Vagina (tissue), 2 donors: Measurements from ENCODE around the gene PRDM4. TPM values are rescaled to one million over a fixed set of nuclear protein-coding genes. Genes with fewer than 3 reads are reported as not detected.

Experiments used
- DNase-seq, 2 donors: peaks; one replicate each; pipeline ENCODE4 v3.0.0-alpha.2; 2017; ENCODE audit errors: extremely low spot score in 2 of 2
- H3K27ac ChIP-seq: fragments of 200-600 bp; sonication (generic); one replicate; pipeline ENCODE4 v1.5.1; 2019
- H3K27me3 ChIP-seq: fragments of 200-600 bp; sonication (generic); one replicate; pipeline ENCODE4 v1.5.1; 2019
- H3K36me3 ChIP-seq, 2 donors: fragments of 200-600 bp; sonication (generic); one replicate each; pipeline ENCODE4 v1.5.1; 2017 to 2019
- H3K4me1 ChIP-seq: fragments of 200-600 bp; sonication (generic); one replicate; pipeline ENCODE4 v1.5.1; 2019
- H3K4me3 ChIP-seq, 2 donors: fragments of 200-600 bp; sonication (generic); 1 replicate in 1 of 2; 2 replicates in 1 of 2; pipeline ENCODE4 v1.5.1; 2016 to 2019
- H3K9me3 ChIP-seq: fragments of 200-600 bp; sonication (generic); one replicate; pipeline ENCODE4 v1.5.1; 2019
- POLR2A ChIP-seq, 2 donors: fragments of 450-650 bp; IDR thresholded peaks; one replicate each; pipeline ENCODE4 v1.6.1; 2017; ENCODE audit warnings: antibody characterized with exemption in 2 of 2, mild to moderate bottlenecking in 2 of 2, moderate library complexity in 2 of 2
- POLR2AphosphoS5 ChIP-seq, 2 donors: sonication (generic); formaldehyde crosslinking; IDR thresholded peaks; one replicate each; pipeline ENCODE4 v1.9.0; 2017; ENCODE audit warnings: antibody characterized with exemption in 2 of 2, mild to moderate bottlenecking in 2 of 2, low read depth in 1 of 2; ENCODE audit not compliant: insufficient read depth in 1 of 2
- intact Hi-C: fragments of 100-400 bp; cut with DNase I; formaldehyde crosslinking; loops from one replicate; pipeline ENCODE4 v1.15.1; 2023
- total RNA-seq: library from RNA; depleted of rRNA; stranded (reverse); fragments of >200 nt; gene quantifications from one replicate; pipeline ENCODE4 v1.2.3, GENCODE V29; 2016
- TF ChIP-seq, protein P1 (sequence below), 3 experiments: fragments of 450-650 bp in 2 of 3; fragments of 200-600 bp in 1 of 3; sonication (generic) in 1 of 3; IDR thresholded peaks; one replicate each; pipeline ENCODE4 v1.5.1; 2017 to 2019; ENCODE audit warnings: antibody characterized with exemption in 3 of 3, mild to moderate bottlenecking in 2 of 3, moderate library complexity in 2 of 3

PRDM4 gene
- total RNA-seq, 1 donor from 2014 or later, result 32.2 TPM

DNA sequence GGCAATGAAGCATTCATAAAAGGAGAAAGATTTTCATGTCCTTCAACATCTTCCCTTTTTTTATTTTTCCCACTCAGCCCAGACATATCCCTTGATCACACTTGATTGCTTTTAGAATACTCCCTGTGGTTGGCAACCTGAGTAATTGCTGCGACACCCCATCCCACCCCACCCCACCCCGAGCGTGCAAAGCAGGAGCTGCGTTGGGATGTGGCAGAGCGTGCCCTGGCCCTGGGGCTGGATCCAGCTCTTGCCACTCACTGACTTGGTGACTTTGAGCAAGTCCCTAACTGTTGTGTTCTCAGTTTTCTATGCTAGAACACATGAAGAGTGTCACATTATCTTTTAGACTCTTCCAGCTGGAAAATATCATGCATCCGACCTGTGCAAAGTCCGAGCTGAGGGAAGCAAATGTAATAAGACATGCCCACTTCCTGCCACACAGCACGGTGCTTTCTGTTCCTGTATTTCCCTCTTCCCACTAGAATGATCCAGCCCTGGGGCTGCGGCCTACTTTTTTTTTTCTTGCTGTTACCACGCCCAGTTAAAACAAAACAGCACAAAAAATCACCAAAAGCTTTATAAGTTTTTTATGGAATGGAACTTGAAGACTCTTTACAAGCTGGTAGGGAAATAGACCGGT, 17.6 kb upstream of the PRDM4 start:
- DNase-seq, result no peak
- H3K36me3 ChIP-seq, result no peaks in the 10 kb centered on the region
- TF ChIP-seq POLR2A (IDR thresholded peaks at IDR 0.05), result no peak
- TF ChIP-seq, protein P1, sequence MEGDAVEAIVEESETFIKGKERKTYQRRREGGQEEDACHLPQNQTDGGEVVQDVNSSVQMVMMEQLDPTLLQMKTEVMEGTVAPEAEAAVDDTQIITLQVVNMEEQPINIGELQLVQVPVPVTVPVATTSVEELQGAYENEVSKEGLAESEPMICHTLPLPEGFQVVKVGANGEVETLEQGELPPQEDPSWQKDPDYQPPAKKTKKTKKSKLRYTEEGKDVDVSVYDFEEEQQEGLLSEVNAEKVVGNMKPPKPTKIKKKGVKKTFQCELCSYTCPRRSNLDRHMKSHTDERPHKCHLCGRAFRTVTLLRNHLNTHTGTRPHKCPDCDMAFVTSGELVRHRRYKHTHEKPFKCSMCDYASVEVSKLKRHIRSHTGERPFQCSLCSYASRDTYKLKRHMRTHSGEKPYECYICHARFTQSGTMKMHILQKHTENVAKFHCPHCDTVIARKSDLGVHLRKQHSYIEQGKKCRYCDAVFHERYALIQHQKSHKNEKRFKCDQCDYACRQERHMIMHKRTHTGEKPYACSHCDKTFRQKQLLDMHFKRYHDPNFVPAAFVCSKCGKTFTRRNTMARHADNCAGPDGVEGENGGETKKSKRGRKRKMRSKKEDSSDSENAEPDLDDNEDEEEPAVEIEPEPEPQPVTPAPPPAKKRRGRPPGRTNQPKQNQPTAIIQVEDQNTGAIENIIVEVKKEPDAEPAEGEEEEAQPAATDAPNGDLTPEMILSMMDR (IDR thresholded peaks at IDR 0.05), result no peak
- TF ChIP-seq POLR2AphosphoS5 (IDR thresholded peaks at IDR 0.05; ENCODE audit: insufficient read depth in 1 of 2, low read depth in 1 of 2), result no peak
- peaks cover 9% of the 10 kb centered on the region for H3K4me1 ChIP-seq
- intact Hi-C loops, result no loop called here
- H3K4me3 ChIP-seq, result no peak overlapping the region
- no peaks in the 10 kb centered on the region for H3K9me3 ChIP-seq
- no peak overlapping the region for H3K27ac ChIP-seq
- H3K27me3 ChIP-seq, result no peaks in the 10 kb centered on the region

DNA sequence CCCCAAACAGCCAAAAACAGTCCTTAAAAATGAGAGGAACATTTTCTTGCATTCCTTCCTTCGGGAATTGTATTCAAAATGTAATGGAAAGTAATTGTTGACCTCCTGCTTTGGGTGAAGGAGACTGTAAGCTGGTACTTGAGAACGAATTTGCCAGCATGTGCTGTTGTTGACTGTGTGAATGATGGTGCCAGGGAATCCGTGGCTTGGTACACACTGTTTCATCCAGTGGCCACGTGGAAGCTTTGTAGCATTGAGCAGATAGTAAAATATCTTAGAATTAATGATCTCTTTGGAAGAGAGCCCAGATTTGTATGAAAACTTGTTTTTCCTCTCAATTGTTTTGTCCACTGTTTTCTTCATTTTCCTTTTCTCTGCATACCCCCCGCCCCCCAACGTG, 15.2 kb upstream of the PRDM4 start:
- Histone ChIP-seq H3K4me3 (no peak overlapping the region), H3K36me3 (no peaks in the 10 kb centered on the region), H3K9me3 (no peaks in the 10 kb centered on the region), H3K4me1 (peaks cover 9% of the 10 kb centered on the region), H3K27me3 (no peaks in the 10 kb centered on the region), H3K27ac (no peak overlapping the region)
- no peak for DNase-seq
- intact Hi-C loops, result no loop called here
- TF ChIP-seq, protein P1 (IDR thresholded peaks at IDR 0.05), result no peak
- TF ChIP-seq POLR2AphosphoS5 (IDR thresholded peaks at IDR 0.05; ENCODE audit: insufficient read depth in 1 of 2, low read depth in 1 of 2) (no peak), POLR2A (IDR thresholded peaks at IDR 0.05) (no peak)

DNA sequence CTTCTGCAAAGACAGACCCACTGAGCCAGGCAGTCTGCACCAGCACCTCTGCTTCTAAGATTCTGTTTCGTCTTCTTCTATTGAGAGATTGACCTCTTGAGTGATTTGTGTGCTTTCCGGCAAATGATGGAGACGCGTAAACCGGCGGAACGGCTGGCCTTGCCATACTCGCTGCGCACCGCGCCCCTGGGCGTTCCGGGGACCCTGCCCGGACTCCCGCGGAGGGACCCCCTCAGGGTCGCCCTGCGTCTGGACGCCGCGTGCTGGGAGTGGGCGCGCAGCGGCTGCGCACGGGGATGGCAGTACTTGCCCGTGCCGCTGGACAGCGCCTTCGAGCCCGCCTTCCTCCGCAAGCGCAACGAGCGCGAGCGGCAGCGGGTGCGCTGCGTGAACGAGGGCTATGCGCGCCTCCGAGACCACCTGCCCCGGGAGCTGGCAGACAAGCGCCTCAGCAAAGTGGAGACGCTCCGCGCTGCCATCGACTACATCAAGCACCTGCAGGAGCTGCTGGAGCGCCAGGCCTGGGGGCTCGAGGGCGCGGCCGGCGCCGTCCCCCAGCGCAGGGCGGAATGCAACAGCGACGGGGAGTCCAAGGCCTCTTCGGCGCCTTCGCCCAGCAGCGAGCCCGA, 14.3 kb upstream of the PRDM4 start:
- Histone ChIP-seq H3K27ac (no peak overlapping the region), H3K9me3 (no peaks in the 10 kb centered on the region), H3K4me3 (no peak overlapping the region), H3K27me3 (no peaks in the 10 kb centered on the region), H3K36me3 (no peaks in the 10 kb centered on the region), H3K4me1 (peaks cover 9% of the 10 kb centered on the region)
- intact Hi-C loops, result no loop called here
- no peak for TF ChIP-seq POLR2A (IDR thresholded peaks at IDR 0.05)
- TF ChIP-seq POLR2AphosphoS5 (IDR thresholded peaks at IDR 0.05; ENCODE audit: insufficient read depth in 1 of 2, low read depth in 1 of 2), result no peak
- TF ChIP-seq, protein P1 (IDR thresholded peaks at IDR 0.05), result no peak
- no peak for DNase-seq

DNA sequence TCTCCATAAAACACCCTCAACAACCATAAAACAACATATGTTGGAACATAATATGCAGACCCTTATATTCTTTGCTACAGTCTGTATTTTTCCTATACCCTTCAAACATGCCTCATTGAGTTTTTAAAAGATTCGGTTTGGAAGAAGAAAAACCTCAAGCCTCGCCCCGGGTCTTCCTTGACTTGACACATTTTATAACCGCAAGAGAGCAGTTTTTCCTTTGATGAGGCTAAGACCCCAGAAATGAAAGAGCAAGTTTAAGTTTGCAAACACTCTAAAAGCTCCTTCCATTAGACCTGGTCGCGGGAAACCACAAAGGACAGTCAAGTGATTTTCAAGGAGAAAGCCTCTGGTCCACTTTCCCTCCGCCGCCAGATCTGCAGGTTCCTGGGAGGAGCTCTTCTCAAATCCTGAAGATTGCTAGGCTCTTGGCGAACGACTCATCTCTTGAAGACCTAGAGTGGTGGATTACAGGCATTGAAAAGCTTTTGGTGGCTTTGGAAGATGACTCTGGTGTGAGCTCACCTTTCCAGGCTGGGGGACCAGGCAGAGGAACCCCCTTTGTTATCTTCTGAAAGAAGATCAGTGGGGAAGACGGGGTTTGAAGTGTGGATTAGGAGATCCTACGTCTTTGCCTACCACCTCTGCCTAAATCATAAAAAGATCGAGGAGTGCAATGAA, 13.6 kb upstream of the PRDM4 start, which contains the start of gene ASCL4:
ASCL4 (plus strand) TSS at position 356 of the 681 bp plus-strand sequence. CDS start 515 bp downstream, outside the sequence.
- Histone ChIP-seq H3K36me3 (no peaks in the 10 kb centered on the region), H3K27me3 (no peaks in the 10 kb centered on the region), H3K27ac (no peak within 1 kb of the TSS), H3K4me3 (no peak within 1 kb of the TSS), H3K4me1 (peaks cover 9% of the 10 kb centered on the region), H3K9me3 (no peaks in the 10 kb centered on the region)
- DNase-seq, result no peak
- TF ChIP-seq POLR2A (IDR thresholded peaks at IDR 0.05) (no peak), POLR2AphosphoS5 (IDR thresholded peaks at IDR 0.05; ENCODE audit: insufficient read depth in 1 of 2, low read depth in 1 of 2) (no peak)
- TF ChIP-seq, protein P1 (IDR thresholded peaks at IDR 0.05), result no peak
- intact Hi-C loops, result no loop called here
